GM12878 (cell line): ENCODE data around the gene NANOS2. TPM values are rescaled to one million over a fixed set of nuclear protein-coding genes. Genes with fewer than 3 reads are reported as not detected.

Experiments
- CBX5 ChIP-seq: sonication (generic); IDR thresholded peaks from 2 replicates; pipeline ENCODE4 v1.6.1; 2016; ENCODE audit warnings: low read depth, moderate library complexity, mild to moderate bottlenecking, inconsistent platforms
- CEBPB ChIP-seq, 2 experiments: fragments of 150-350 bp in 1 of 2; IDR thresholded peaks; 2 replicates each; pipeline ENCODE4 v1.6.1; 2012 to 2014; ENCODE audit warnings: low read depth in 2 of 2, low read length in 2 of 2, borderline replicate concordance in 1 of 2, inconsistent platforms in 1 of 2
- CREB1 ChIP-seq: IDR thresholded peaks from 2 replicates; pipeline ENCODE4 v1.6.1; 2012; ENCODE audit warnings: low read depth, mild to moderate bottlenecking, inconsistent platforms
- CREM ChIP-seq: IDR thresholded peaks from 2 replicates; pipeline ENCODE4 v1.6.1; 2014; ENCODE audit warnings: antibody characterized with exemption, low read depth
- HCFC1 ChIP-seq: fragments of 150-350 bp; IDR thresholded peaks from 2 replicates; pipeline ENCODE4 v1.6.1; 2014; ENCODE audit warnings: low read length
- IKZF1 ChIP-seq: fragments of 450-650 bp; conservative IDR thresholded peaks from 2 replicates; pipeline ENCODE4 v1.6.1; 2017; ENCODE audit warnings: antibody characterized with exemption, mild to moderate bottlenecking
- JUND ChIP-seq: IDR thresholded peaks from 2 replicates; pipeline ENCODE4 v1.6.1; 2012; ENCODE audit warnings: low read depth, mild to moderate bottlenecking, low read length, improper control_type of control experiment, moderate library complexity
- MYC ChIP-seq: IDR thresholded peaks from 2 replicates; pipeline ENCODE4 v1.6.1; 2011; ENCODE audit warnings: mild to moderate bottlenecking, low read length, moderate library complexity, inconsistent platforms; ENCODE audit not compliant: insufficient read depth, insufficient replicate concordance, insufficient read length, severe bottlenecking
- NBN ChIP-seq: fragments of 450-650 bp; IDR thresholded peaks from 2 replicates; pipeline ENCODE4 v1.6.1; 2016
- NRF1 ChIP-seq: conservative IDR thresholded peaks from 2 replicates; pipeline ENCODE4 v1.6.1; 2011; ENCODE audit warnings: mild to moderate bottlenecking, low read depth, low read length, improper control_type of control experiment
- POU2F2 ChIP-seq: IDR thresholded peaks from 3 replicates; pipeline ENCODE4 v1.6.1; 2011; ENCODE audit warnings: low read depth, mild to moderate bottlenecking, low read length, borderline replicate concordance
- RB1 ChIP-seq: fragments of 450-650 bp; formaldehyde crosslinking; IDR thresholded peaks from 2 replicates; pipeline ENCODE4 v1.6.1; 2017; ENCODE audit warnings: mild to moderate bottlenecking, borderline replicate concordance
- RBBP5 ChIP-seq: fragments of 200-600 bp; sonication (generic); conservative IDR thresholded peaks from 2 replicates; pipeline ENCODE4 v1.6.1; 2016
- SIX5 ChIP-seq: IDR thresholded peaks from 2 replicates; pipeline ENCODE4 v1.6.1; 2011; ENCODE audit warnings: mild to moderate bottlenecking, low read depth, low read length, moderate library complexity; ENCODE audit not compliant: severe bottlenecking
- SMAD1 ChIP-seq: fragments of 450-650 bp; IDR thresholded peaks from 2 replicates; pipeline ENCODE4 v1.6.1; 2018; ENCODE audit warnings: mild to moderate bottlenecking, low read depth; ENCODE audit not compliant: partially characterized antibody
- SMAD5 ChIP-seq: IDR thresholded peaks from 2 replicates; pipeline ENCODE4 v1.6.1; 2016; ENCODE audit warnings: antibody characterized with exemption, low read depth
- TARDBP ChIP-seq: IDR thresholded peaks from 2 replicates; pipeline ENCODE4 v1.6.1; 2016; ENCODE audit warnings: borderline replicate concordance
- TCF12 ChIP-seq: IDR thresholded peaks from 2 replicates; pipeline ENCODE4 v1.6.1; 2011; ENCODE audit warnings: low read depth, mild to moderate bottlenecking, low read length
- ZNF24 ChIP-seq: fragments of 450-650 bp; IDR thresholded peaks from 2 replicates; pipeline ENCODE4 v1.6.1; 2017; ENCODE audit warnings: antibody characterized with exemption, mild to moderate bottlenecking
- polyA plus RNA-seq, 11 experiments: library from polyadenylated mRNA; depleted of rRNA in 4 of 11; unstranded in 6 of 11; stranded (reverse) in 5 of 11; fragments of >200 nt; fragmentation: Nextera tagmentation in 4 of 11; fragmentation: Illumina TruSeq in 1 of 11; extraction: Ambion mirVana in 4 of 11; extraction: Trizol in 1 of 11; gene quantifications; 1 replicate in 1 of 11; 2 replicates in 10 of 11; pipeline versions ENCODE4 v1.2.1 to v1.2.3, GENCODE V29; 2011 to 2016; ENCODE audit warnings: inconsistent platforms in 2 of 11, missing spikeins in 2 of 11, low read depth in 1 of 11
- total RNA-seq, 4 experiments: library from RNA; depleted of rRNA in 3 of 4; stranded (reverse); fragments of >200 nt in 3 of 4; fragmentation: Illumina TruSeq in 1 of 4; extraction: Trizol in 1 of 4; gene quantifications; 2 replicates each; pipeline versions ENCODE4 v1.2.1 to v1.2.3, GENCODE V29; 2013 to 2021
- TF ChIP-seq, protein P1 (sequence below): IDR thresholded peaks from 2 replicates; pipeline ENCODE4 v1.6.1; 2012; ENCODE audit warnings: low read depth, low read length, improper control_type of control experiment
- TF ChIP-seq, protein P2 (sequence below): fragments of 450-650 bp; IDR thresholded peaks from 2 replicates; pipeline ENCODE4 v1.6.1; 2017; ENCODE audit warnings: mild to moderate bottlenecking, moderate library complexity

Gene NANOS2
- total and polyA plus RNA-seq, 10 of the 15 experiments (the other 5 are each of a cell fraction or from before 2014, with no cell fraction given) = not detected

DNA sequence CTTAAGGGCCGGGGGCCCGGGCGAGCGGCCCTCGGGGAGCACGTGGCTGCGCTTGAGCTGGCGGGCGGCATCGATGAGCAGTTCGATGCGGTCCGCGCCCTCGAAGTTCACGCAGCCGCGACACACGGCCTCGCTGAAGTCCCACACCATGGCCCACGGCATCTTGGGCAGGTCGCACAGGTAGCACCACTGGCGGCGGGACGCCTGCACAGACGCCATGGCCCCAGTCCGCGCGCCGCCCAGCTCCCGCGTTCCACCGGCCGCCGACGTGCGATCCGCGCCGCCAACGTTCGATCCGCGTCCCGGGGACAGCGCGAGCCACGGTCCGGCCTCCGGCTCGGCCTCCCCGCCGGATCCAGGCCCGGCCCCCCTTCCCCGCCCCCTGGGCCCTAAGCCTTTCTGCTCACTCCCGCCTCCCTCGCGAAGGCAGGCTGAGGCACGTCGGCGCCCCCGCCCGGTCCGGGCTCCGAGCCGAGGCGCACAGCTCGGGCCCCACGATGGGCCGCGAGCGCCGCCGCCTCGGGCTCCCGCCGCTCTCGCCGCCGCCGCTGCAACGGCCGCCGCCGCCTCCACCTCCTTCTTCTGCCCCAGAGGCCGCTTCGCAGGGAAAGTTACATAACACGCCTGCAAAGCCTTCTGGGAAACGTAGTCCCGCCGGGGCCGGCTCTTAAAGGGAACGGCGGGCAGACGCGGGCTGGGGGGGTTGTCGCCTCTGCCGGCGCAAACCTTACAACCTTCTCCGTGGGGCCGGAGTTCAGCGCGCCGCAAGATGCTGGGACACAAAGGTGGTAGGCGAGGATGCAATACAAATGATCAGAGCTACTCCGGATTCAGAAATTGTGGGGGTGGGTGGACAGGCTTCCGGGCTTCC is 28.8 kb downstream of the NANOS2 start, which contains the start of gene IRF2BP1 (continued):
- 0 out of 4 replicates have a peak, but pooled peaks of 1 of the 2 experiments have one; percentile 42 for TF ChIP-seq CEBPB (IDR thresholded peaks at IDR 0.05; ENCODE audit: borderline replicate concordance in 1 of 2, low read depth in 2 of 2, low read length in 2 of 2)
- TF ChIP-seq CREB1 = peak; percentile 87
- peak; percentile 85 for TF ChIP-seq HCFC1
- peak; percentile 85 for TF ChIP-seq SIX5
- 0 out of 2 replicates have a peak, but pooled peaks have one; percentile 47 for TF ChIP-seq ZNF24
- TF ChIP-seq TARDBP = peak; percentile 62; the same call in 1 of the 2 replicates
- no peak for TF ChIP-seq SMAD1
- TF ChIP-seq MYC = peak; percentile 61
- peak; percentile 79 for TF ChIP-seq IKZF1
- TF ChIP-seq TCF12 = no peak
- TF ChIP-seq, protein P1, sequence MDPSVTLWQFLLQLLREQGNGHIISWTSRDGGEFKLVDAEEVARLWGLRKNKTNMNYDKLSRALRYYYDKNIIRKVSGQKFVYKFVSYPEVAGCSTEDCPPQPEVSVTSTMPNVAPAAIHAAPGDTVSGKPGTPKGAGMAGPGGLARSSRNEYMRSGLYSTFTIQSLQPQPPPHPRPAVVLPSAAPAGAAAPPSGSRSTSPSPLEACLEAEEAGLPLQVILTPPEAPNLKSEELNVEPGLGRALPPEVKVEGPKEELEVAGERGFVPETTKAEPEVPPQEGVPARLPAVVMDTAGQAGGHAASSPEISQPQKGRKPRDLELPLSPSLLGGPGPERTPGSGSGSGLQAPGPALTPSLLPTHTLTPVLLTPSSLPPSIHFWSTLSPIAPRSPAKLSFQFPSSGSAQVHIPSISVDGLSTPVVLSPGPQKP = no peak
- no peak for TF ChIP-seq CBX5
- no peak for TF ChIP-seq SMAD5
- peak; percentile 78; the same call in 1 of the 2 replicates for TF ChIP-seq NBN
- peak; percentile 84 for TF ChIP-seq CREM
- TF ChIP-seq POU2F2 = 0 out of 3 replicates have a peak, but pooled peaks have one; percentile 24
- 0 out of 2 replicates have a peak, but pooled peaks have one; percentile 53 for TF ChIP-seq RB1
- TF ChIP-seq JUND = no peak
- TF ChIP-seq, protein P2, sequence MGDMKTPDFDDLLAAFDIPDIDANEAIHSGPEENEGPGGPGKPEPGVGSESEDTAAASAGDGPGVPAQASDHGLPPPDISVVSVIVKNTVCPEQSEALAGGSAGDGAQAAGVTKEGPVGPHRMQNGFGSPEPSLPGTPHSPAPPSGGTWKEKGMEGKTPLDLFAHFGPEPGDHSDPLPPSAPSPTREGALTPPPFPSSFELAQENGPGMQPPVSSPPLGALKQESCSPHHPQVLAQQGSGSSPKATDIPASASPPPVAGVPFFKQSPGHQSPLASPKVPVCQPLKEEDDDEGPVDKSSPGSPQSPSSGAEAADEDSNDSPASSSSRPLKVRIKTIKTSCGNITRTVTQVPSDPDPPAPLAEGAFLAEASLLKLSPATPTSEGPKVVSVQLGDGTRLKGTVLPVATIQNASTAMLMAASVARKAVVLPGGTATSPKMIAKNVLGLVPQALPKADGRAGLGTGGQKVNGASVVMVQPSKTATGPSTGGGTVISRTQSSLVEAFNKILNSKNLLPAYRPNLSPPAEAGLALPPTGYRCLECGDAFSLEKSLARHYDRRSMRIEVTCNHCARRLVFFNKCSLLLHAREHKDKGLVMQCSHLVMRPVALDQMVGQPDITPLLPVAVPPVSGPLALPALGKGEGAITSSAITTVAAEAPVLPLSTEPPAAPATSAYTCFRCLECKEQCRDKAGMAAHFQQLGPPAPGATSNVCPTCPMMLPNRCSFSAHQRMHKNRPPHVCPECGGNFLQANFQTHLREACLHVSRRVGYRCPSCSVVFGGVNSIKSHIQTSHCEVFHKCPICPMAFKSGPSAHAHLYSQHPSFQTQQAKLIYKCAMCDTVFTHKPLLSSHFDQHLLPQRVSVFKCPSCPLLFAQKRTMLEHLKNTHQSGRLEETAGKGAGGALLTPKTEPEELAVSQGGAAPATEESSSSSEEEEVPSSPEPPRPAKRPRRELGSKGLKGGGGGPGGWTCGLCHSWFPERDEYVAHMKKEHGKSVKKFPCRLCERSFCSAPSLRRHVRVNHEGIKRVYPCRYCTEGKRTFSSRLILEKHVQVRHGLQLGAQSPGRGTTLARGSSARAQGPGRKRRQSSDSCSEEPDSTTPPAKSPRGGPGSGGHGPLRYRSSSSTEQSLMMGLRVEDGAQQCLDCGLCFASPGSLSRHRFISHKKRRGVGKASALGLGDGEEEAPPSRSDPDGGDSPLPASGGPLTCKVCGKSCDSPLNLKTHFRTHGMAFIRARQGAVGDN = no peak; the same call in 1 of the 2 replicates
- no peak for TF ChIP-seq NRF1
- no peak for TF ChIP-seq RBBP5
